Left renal cortex interstitium (tissue), 4 donors: ENCODE results near the gene ERG. TPM values are rescaled to one million over a fixed set of nuclear protein-coding genes. Genes with fewer than 3 reads are reported as not detected.

Experiments used
- DNase-seq, 4 donors: peaks; one replicate each; pipeline ENCODE4 v3.0.0-alpha.2; 2013; ENCODE audit warnings: low read depth in 4 of 4, low spot score in 2 of 4, missing footprints in 1 of 4
- polyA plus RNA-seq, 4 donors: library from polyadenylated mRNA; unstranded; fragments of 120-200 nt; gene quantifications; one replicate each; pipeline ENCODE4 v1.2.1, GENCODE V29; 2013; ENCODE audit not compliant: insufficient read length in 4 of 4

The ERG gene
- polyA plus RNA-seq, 4 donors, result 16.9 to 22.7 (median 20.6) TPM

GRCh38 chr21:38400195-38400919, 97.9 kb downstream of the ERG start:
- no peak for DNase-seq

GRCh38 chr21:38399103-38399502, 99.2 kb downstream of the ERG start:
- DNase-seq, result no peak

GRCh38 chr21:38396325-38396724, 102.0 kb downstream of the ERG start:
- DNase-seq, result no peak

GRCh38 chr21:38395581-38395980, 102.7 kb downstream of the ERG start:
- no peak for DNase-seq

GRCh38 chr21:38392661-38393060, 105.6 kb downstream of the ERG start:
- DNase-seq, result no peak

- DNase-seq, result no peak
Observed at GRCh38 chr21:38389896-38390295, 108.4 kb downstream of the ERG start.

GRCh38 chr21:38389354-38389676, 109.0 kb downstream of the ERG start:
- DNase-seq, result no peak

- DNase-seq, result no peak
Observed at GRCh38 chr21:38388647-38389353, 109.5 kb downstream of the ERG start.

- no peak for DNase-seq
Observed at GRCh38 chr21:38388203-38388602, 110.1 kb downstream of the ERG start.

GRCh38 chr21:38386967-38387366, 111.3 kb downstream of the ERG start:
- DNase-seq, result no peak

- no peak for DNase-seq
Observed at GRCh38 chr21:38385427-38386175, 112.7 kb downstream of the ERG start.

GRCh38 chr21:38384675-38385426, 113.4 kb downstream of the ERG start:
- DNase-seq, result no peak

GRCh38 chr21:38384238-38384560, 114.1 kb downstream of the ERG start:
- no peak for DNase-seq

- DNase-seq, result no peak
Observed at GRCh38 chr21:38383411-38384237, 114.7 kb downstream of the ERG start.

GRCh38 chr21:38380481-38381137, 117.7 kb downstream of the ERG start:
- no peak for DNase-seq

- DNase-seq, result no peak
Observed at GRCh38 chr21:38379147-38379546, 119.1 kb downstream of the ERG start.

- DNase-seq, result no peak
Observed at GRCh38 chr21:38377165-38378088, 120.8 kb downstream of the ERG start.

GRCh38 chr21:38376693-38377092, 121.6 kb downstream of the ERG start:
- DNase-seq, result no peak

GRCh38 chr21:38376235-38376634, 122.0 kb downstream of the ERG start:
- no peak for DNase-seq
